ENCODE results near the gene COL7A1. TPM values are rescaled to one million over a fixed set of nuclear protein-coding genes. Genes with fewer than 3 reads are reported as not detected.

The COL7A1 gene
- total and polyA plus RNA-seq, 2 of the 13 experiments (the other 11 are each of a cell fraction or from before 2014, with no cell fraction given): 2.7 to 11.7 TPM

- TF ChIP-seq EEA1 (CRISPR knock-in tag; IDR thresholded peaks at IDR 0.05; ENCODE audit: borderline replicate concordance) (no peak), POLR2AphosphoS2 (IDR thresholded peaks at IDR 0.05; ENCODE audit: low read depth, low read length) (no peak), ZFYVE20 (CRISPR knock-in tag; IDR thresholded peaks at IDR 0.05; ENCODE audit: borderline replicate concordance, low read depth) (no peak), XRCC5 (optimal IDR thresholded peaks at IDR 0.05; ENCODE audit: low read length) (peak; percentile 69), ZBTB14 (CRISPR knock-in tag; IDR thresholded peaks at IDR 0.05) (peak; percentile 54), ZNF350 (CRISPR knock-in tag; IDR thresholded peaks at IDR 0.05; ENCODE audit: borderline replicate concordance, low read depth) (peak; percentile 73), ZNF101 (CRISPR knock-in tag; IDR thresholded peaks at IDR 0.05; ENCODE audit: borderline replicate concordance, low read depth) (0 out of 2 replicates have a peak, but pooled peaks have one; percentile 42), ZSCAN20 (CRISPR knock-in tag; IDR thresholded peaks at IDR 0.05; ENCODE audit: borderline replicate concordance) (peak; percentile 51; the same call in 1 of the 2 replicates), ADNP (CRISPR knock-in tag; IDR thresholded peaks at IDR 0.05) (peak; percentile 38), ZBED4 (CRISPR knock-in tag; IDR thresholded peaks at IDR 0.05; ENCODE audit: borderline replicate concordance) (no peak; the same call in 1 of the 2 replicates), ZSCAN5A (CRISPR knock-in tag; IDR thresholded peaks at IDR 0.05; ENCODE audit: borderline replicate concordance) (no peak), ZNF224 (CRISPR knock-in tag; IDR thresholded peaks at IDR 0.05) (no peak; the same call in 1 of the 2 replicates), CEBPB (IDR thresholded peaks at IDR 0.05; ENCODE audit: borderline replicate concordance, low read depth, low read length) (no peak), ZNF569 (CRISPR knock-in tag; IDR thresholded peaks at IDR 0.05; ENCODE audit: borderline replicate concordance) (no peak; the same call in 1 of the 2 replicates), ZNF225 (CRISPR knock-in tag; IDR thresholded peaks at IDR 0.05) (peak; percentile 51; the same call in 1 of the 2 replicates), HES4 (CRISPR knock-in tag; IDR thresholded peaks at IDR 0.05; ENCODE audit: borderline replicate concordance) (peak; percentile 82; the same call in 1 of the 2 replicates), ZNF879 (CRISPR knock-in tag; IDR thresholded peaks at IDR 0.05) (no peak; the same call in 1 of the 2 replicates), HMGXB4 (CRISPR knock-in tag; IDR thresholded peaks at IDR 0.05; ENCODE audit: borderline replicate concordance in 1 of 2, low read depth in 1 of 2) (peak; percentile 89 to 95), DPF2 (CRISPR knock-in tag; IDR thresholded peaks at IDR 0.05; ENCODE audit: borderline replicate concordance, low read depth) (no peak)
These were observed 40.3 kb upstream of the COL7A1 start, which contains the start of gene SLC26A6 (continued) for GRCh38 chr3:48635222-48636021.

Data from HepG2 (cell line).